NT2/D1 (cell line): ENCODE results near the gene APEX1.

ENCODE experiments used
- SUZ12 ChIP-seq: IDR thresholded peaks from 2 replicates; pipeline ENCODE4 v1.6.1; 2011; ENCODE audit not compliant: insufficient read length, insufficient read depth; ENCODE audit errors: extremely low read depth
- YY1 ChIP-seq: IDR thresholded peaks from 2 replicates; pipeline ENCODE4 v1.6.1; 2011; ENCODE audit not compliant: insufficient read length, insufficient read depth

- TF ChIP-seq SUZ12 (no peak), YY1 (no peak)
These were observed 19.3 kb upstream of the APEX1 start, which contains the start of gene KLHL33 for GRCh38 chr14:20435582-20436362.
